GM12864 (cell line): ENCODE results near the gene GGACT.

Experiments used
- DNase-seq: peaks from one replicate; pipeline ENCODE4 v3.0.0-alpha.2; 2011; ENCODE audit warnings: low read depth
- H3K4me3 ChIP-seq: 2 replicates; pipeline ENCODE4 v1.5.1; 2011; ENCODE audit warnings: mild to moderate bottlenecking, low read depth, low read length, control low read depth
- CTCF ChIP-seq: IDR thresholded peaks from 2 replicates; pipeline ENCODE4 v1.5.1; 2011; ENCODE audit warnings: low read depth, mild to moderate bottlenecking, moderate library complexity, low read length, control low read depth, inconsistent platforms; ENCODE audit errors: missing control alignments

The GGACT gene

GRCh38 chr13:100520936-100521850, 67.4 kb downstream of the GGACT start:
- no peak for TF ChIP-seq CTCF
- H3K4me3 ChIP-seq, result no peak overlapping the region
- DNase-seq, result no peak

- TF ChIP-seq CTCF, result no peak
- no peak for DNase-seq
- no peak overlapping the region for H3K4me3 ChIP-seq
Observed at GRCh38 chr13:100519626-100520025, 69.0 kb downstream of the GGACT start.

- no peak for DNase-seq
- no peak overlapping the region for H3K4me3 ChIP-seq
- TF ChIP-seq CTCF, result no peak
Observed at GRCh38 chr13:100518394-100519062, 70.1 kb downstream of the GGACT start.

- no peak for DNase-seq
- no peak for TF ChIP-seq CTCF
Observed at GRCh38 chr13:100517728-100518127, 70.9 kb downstream of the GGACT start.

GRCh38 chr13:100517135-100517534, 71.5 kb downstream of the GGACT start:
- no peak for DNase-seq
- TF ChIP-seq CTCF, result no peak
- H3K4me3 ChIP-seq, result no peak overlapping the region

More at GRCh38 chr13:100517728-100518127, 70.9 kb downstream of the GGACT start:
- no peak overlapping the region for H3K4me3 ChIP-seq

GRCh38 chr13:100515410-100515800, 73.2 kb downstream of the GGACT start:
- TF ChIP-seq CTCF, result no peak
- DNase-seq, result no peak
- no peak overlapping the region for H3K4me3 ChIP-seq
